Measurements from ENCODE around the gene FBXL15. TPM values are rescaled to one million over a fixed set of nuclear protein-coding genes. Genes with fewer than 3 reads are reported as not detected.

FBXL15 gene
- total and polyA plus RNA-seq, 9 of the 15 experiments (the other 6 are each of a cell fraction or from before 2014, with no cell fraction given) = 0.08 to 25.9 (median 3.5) TPM

DNA sequence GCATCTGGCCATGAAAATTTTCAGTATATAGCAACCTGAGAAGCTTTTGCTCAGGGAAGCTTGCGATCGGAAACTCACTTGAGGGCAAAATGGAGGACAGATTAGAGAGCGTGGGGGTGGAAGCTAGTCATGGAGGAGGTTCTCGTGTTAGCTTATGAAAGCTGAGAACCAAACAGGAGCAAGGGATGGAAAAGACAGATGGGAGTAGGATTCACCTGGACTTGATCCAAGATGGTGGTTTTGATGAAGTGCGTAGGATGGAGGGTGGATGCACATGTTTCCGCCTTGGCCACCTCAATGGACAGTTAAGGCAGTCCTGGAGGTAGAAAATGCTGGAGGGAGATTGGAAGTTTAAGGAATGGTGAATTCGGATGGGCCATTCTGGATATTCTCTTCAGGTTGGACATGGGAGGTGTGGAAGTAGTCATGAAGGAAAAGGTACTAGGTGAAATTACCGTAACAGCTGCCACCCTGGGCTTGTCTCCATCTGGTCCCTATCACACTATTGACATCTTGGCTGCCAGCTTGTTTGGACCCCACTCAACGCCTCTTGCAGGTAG is 37.0 kb downstream of the FBXL15 start:
- intact Hi-C loops (cut with micrococcal nuclease) (no loop called here), in situ Hi-C loops (cut with MboI) (no loop called here)
- ChIA-PET POLR2A (interaction anchor here (2.6 kb wide), 1 partner anchor 21 kb away, joined by 13 read pairs; no protein-coding TSS in a partner anchor), CTCF (ENCODE audit: low intra/inter-chr PET ratio) (no interaction called here)
- Histone ChIP-seq H3K9me3 (replicated peaks; ENCODE audit: control insufficient read depth, insufficient read depth, low read depth, low read length) (no peaks in the 10 kb centered on the region), H3K9ac (ENCODE audit: insufficient read depth in 1 of 2, low read depth in 2 of 2, low read length in 2 of 2) (no peak overlapping the region), H2AFZ (ENCODE audit: low read depth, low read length) (no peak overlapping the region), H3K36me3 (ENCODE audit: control insufficient read depth, insufficient read depth, low read length) (peaks cover 31% of the 10 kb centered on the region; the same call in 2 of the 3 replicates), H3K4me1 (replicated peaks in 1 of 2; ENCODE audit: control insufficient read depth in 2 of 2, insufficient read depth in 2 of 2, low read length in 2 of 2) (peaks cover 23 to 41% of the 10 kb centered on the region in 2 experiments), H4K20me1 (replicated peaks; ENCODE audit: control insufficient read depth, insufficient read depth, low read length) (no peaks in the 10 kb centered on the region), H3K27me3 (ENCODE audit: control insufficient read depth in 2 of 2, insufficient read depth in 2 of 2, low read length in 2 of 2) (no peaks in the 10 kb centered on the region), H3K79me2 (ENCODE audit: control insufficient read depth, insufficient read depth, low read length) (peaks cover 13% of the 10 kb centered on the region), H3K4me2 (ENCODE audit: insufficient read depth, low read length) (no peak overlapping the region), H3K27ac (ENCODE audit: extremely low read depth, low read depth, low read length) (no peak overlapping the region), H3K4me3 (no peak overlapping the region), H3K9me1 (ENCODE audit: control insufficient read depth, insufficient read depth, low read length) (no peaks in the 10 kb centered on the region)
- DNase-seq (ENCODE audit: extremely low read depth in 1 of 4, low spot score in 3 of 4) = no peak
- 91% methylated on average over 8 of the region's 9 CpGs for WGBS (ENCODE audit: insufficient coverage, low coverage, missing lambda C conversion rate)
- no TSS peak for BruUV-seq (replicated peaks)
- TF ChIP-seq ZNF174 (CRISPR knock-in tag; IDR thresholded peaks at IDR 0.05) (no peak), HIVEP1 (CRISPR knock-in tag; IDR thresholded peaks at IDR 0.05) (no peak), CTBP1 (IDR thresholded peaks at IDR 0.05; ENCODE audit: borderline replicate concordance) (no peak), TOE1 (IDR thresholded peaks at IDR 0.05; ENCODE audit: borderline replicate concordance) (no peak), TOE1 (CRISPR knock-in tag; IDR thresholded peaks at IDR 0.05; ENCODE audit: borderline replicate concordance, low read depth) (no peak), KLF13 (tag; IDR thresholded peaks at IDR 0.05; ENCODE audit: borderline replicate concordance, low read depth) (no peak)
- TF ChIP-seq, protein P1, sequence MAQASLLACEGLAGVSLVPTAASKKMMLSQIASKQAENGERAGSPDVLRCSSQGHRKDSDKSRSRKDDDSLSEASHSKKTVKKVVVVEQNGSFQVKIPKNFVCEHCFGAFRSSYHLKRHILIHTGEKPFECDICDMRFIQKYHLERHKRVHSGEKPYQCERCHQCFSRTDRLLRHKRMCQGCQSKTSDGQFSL (CRISPR knock-in tag; IDR thresholded peaks at IDR 0.05) = no peak
- TF ChIP-seq, protein P1 (tag; IDR thresholded peaks at IDR 0.05) = no peak
- TF ChIP-seq, protein P2, sequence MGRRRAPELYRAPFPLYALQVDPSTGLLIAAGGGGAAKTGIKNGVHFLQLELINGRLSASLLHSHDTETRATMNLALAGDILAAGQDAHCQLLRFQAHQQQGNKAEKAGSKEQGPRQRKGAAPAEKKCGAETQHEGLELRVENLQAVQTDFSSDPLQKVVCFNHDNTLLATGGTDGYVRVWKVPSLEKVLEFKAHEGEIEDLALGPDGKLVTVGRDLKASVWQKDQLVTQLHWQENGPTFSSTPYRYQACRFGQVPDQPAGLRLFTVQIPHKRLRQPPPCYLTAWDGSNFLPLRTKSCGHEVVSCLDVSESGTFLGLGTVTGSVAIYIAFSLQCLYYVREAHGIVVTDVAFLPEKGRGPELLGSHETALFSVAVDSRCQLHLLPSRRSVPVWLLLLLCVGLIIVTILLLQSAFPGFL (CRISPR knock-in tag; IDR thresholded peaks at IDR 0.05) = no peak
- TF ChIP-seq, protein P3, sequence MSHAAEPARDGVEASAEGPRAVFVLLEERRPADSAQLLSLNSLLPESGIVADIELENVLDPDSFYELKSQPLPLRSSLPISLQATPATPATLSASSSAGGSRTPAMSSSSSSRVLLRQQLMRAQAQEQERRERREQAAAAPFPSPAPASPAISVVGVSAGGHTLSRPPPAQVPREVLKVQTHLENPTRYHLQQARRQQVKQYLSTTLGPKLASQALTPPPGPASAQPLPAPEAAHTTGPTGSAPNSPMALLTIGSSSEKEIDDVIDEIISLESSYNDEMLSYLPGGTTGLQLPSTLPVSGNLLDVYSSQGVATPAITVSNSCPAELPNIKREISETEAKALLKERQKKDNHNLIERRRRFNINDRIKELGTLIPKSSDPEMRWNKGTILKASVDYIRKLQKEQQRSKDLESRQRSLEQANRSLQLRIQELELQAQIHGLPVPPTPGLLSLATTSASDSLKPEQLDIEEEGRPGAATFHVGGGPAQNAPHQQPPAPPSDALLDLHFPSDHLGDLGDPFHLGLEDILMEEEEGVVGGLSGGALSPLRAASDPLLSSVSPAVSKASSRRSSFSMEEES (CRISPR knock-in tag; IDR thresholded peaks at IDR 0.05) = no peak
- TF ChIP-seq, protein P4, sequence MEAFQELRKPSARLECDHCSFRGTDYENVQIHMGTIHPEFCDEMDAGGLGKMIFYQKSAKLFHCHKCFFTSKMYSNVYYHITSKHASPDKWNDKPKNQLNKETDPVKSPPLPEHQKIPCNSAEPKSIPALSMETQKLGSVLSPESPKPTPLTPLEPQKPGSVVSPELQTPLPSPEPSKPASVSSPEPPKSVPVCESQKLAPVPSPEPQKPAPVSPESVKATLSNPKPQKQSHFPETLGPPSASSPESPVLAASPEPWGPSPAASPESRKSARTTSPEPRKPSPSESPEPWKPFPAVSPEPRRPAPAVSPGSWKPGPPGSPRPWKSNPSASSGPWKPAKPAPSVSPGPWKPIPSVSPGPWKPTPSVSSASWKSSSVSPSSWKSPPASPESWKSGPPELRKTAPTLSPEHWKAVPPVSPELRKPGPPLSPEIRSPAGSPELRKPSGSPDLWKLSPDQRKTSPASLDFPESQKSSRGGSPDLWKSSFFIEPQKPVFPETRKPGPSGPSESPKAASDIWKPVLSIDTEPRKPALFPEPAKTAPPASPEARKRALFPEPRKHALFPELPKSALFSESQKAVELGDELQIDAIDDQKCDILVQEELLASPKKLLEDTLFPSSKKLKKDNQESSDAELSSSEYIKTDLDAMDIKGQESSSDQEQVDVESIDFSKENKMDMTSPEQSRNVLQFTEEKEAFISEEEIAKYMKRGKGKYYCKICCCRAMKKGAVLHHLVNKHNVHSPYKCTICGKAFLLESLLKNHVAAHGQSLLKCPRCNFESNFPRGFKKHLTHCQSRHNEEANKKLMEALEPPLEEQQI (IDR thresholded peaks at IDR 0.05) = no peak
- TF ChIP-seq, protein P5, sequence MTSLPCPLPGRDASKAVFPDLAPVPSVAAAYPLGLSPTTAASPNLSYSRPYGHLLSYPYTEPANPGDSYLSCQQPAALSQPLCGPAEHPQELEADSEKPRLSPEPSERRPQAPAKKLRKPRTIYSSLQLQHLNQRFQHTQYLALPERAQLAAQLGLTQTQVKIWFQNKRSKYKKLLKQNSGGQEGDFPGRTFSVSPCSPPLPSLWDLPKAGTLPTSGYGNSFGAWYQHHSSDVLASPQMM (CRISPR knock-in tag; IDR thresholded peaks at IDR 0.05) = no peak
- TF ChIP-seq, protein P6, sequence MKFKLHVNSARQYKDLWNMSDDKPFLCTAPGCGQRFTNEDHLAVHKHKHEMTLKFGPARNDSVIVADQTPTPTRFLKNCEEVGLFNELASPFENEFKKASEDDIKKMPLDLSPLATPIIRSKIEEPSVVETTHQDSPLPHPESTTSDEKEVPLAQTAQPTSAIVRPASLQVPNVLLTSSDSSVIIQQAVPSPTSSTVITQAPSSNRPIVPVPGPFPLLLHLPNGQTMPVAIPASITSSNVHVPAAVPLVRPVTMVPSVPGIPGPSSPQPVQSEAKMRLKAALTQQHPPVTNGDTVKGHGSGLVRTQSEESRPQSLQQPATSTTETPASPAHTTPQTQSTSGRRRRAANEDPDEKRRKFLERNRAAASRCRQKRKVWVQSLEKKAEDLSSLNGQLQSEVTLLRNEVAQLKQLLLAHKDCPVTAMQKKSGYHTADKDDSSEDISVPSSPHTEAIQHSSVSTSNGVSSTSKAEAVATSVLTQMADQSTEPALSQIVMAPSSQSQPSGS (CRISPR knock-in tag; IDR thresholded peaks at IDR 0.05) = no peak
- no peak for ATAC-seq
- FAIRE-seq = no peak
